Stimulated activated CD4-positive, alpha-beta T cell treated with anti-CD3 and anti-CD28 coated beads, Interleukin-15, amount 100 ng/mL, for 48 hours (primary cell): Measurements from ENCODE around the gene LDB3.

ENCODE experiments used
- DNase-seq, 2 donors: peaks; one replicate each; pipeline ENCODE4 v3.0.0-alpha.2; 2020; ENCODE audit warnings: low read depth in 2 of 2

The LDB3 gene

DNA sequence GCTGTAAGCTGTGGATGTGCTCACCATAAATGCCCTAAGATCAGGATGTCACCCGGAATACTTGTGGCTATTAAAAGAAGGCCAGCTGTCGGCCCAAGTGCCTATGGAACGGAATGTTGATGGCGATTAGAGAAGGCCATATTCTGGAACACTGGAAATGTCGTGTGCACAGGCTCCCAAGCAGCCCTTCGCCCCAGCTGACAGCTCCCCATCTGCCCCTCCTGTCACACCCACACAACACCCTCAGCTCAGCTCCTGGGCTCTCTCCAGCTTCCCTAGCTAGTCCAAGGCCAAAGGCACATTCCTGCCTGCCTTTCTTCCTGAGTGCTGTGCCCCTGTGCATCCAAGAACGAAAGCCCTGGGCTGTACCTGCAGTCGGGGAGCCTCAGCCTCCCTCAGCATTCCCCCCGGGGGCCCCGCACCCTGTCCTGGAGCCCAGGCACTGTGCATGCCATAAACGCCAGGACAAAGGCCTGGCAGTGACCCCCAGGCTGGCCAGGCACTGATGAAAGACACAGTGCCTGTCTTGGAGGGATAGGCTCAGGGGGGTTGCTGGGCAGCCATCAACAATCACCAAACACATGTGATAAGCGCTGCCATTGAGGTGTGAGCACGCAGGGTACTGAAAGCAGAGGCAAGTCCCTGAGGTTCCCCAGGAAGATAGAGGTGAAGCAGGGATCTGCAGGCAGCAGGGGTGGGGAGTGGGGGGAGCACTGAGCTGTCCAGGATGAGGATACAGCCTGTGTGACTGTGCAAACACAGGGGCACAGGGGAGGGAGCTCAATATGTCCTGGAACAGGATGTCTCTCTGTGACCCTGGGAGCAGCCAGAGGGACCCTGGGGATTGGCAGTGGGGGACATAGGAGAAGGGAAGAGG, 3.7 kb upstream of the LDB3 start:
- no peak for DNase-seq

DNA sequence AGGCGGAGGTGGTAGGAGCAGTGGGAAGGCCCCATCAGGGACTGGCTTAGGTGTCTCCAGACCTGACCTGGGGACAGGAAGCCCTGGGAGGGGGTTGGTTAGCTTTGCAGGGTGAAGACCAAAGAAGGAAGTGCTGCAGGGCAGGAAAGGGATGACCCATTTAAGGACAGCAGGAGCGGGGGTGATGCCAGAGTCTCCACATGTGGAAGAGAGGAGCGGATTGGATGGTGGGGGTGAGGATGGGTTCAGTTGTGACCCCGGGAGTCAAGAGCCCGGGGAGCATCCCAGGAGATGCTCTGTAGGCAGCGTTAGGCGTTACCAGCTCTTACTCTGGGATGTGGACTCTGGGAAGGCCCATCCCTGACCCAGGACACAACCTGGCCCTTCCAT, 3.1 kb upstream of the LDB3 start:
- no peak for DNase-seq

DNA sequence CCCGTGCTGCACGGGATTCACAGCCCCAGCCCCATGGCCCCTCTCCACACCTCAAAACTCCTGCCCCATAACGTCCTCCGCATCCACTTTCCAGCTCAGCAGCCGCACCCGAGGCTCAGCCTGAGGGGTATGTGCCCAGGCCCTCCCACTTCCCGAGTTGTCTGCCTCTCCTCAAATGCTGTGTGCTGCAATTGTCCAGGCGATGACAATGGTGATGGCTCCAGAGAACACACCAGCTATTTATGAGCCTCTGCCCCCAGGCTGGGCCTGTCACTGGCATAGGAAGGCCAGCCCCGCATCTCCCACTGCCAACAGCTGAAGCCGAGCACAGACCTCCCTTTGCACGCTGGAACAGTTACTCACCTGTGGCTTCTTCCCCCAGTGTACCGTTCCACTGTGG, 2.4 kb upstream of the LDB3 start:
- no peak for DNase-seq

DNA sequence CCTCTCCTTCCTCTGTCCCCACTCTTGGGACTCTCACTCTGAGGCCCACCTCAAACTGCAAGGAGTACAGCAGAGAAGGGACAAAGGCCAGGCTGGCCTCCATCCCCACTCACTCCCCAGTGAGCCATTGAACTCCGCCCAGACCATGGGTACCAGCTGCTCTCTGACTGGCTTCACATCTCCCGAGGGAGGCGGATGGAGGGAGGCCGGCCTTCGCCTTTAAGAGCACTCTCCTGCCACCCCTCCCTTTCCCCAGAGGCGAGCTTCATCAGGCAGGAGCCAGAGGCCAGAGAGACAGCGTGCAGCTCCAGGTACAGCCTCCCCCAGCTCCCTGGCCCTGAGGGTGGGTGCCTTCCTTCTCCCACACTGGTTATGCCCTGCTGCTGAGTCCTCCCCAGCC, 1.8 kb upstream of the LDB3 start:
- DNase-seq: no peak

DNA sequence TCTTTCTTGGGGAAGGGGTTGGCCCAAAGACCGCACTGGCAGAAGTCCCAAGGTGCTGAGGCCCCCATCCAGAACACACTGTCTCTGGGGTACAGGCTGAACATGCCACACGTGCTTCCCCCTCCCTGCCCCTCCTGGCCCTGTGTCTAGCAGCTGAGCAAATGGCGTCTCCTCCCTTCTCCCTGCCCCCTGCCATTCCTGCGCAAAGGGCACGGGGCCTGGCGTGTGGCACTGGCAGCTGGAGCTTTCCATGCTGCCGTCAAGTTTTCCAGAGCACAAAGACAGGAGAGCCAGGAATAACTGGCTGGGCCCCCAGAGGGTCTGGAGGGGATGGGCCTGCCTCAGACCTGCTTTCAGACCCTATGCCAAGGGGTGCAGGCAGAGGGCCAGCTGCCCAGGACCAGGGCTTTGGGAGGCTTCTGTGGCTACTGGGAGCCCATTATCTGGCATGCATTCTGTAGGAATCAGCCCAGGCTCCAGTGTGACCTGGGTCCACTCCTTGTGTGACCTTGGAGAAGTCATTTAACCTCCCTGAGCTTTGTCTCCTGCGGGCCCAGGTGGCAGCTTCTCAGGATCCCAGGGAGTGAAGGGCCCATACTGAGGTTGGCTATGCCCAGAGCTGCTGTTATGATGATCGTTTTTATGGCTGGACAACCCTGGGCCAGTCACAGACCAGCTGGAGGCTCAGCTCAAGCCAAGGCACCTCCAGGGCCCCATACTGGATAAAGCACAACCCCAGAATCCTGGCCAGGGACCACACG, 710 bp upstream of the LDB3 start:
- DNase-seq: no peak

DNA sequence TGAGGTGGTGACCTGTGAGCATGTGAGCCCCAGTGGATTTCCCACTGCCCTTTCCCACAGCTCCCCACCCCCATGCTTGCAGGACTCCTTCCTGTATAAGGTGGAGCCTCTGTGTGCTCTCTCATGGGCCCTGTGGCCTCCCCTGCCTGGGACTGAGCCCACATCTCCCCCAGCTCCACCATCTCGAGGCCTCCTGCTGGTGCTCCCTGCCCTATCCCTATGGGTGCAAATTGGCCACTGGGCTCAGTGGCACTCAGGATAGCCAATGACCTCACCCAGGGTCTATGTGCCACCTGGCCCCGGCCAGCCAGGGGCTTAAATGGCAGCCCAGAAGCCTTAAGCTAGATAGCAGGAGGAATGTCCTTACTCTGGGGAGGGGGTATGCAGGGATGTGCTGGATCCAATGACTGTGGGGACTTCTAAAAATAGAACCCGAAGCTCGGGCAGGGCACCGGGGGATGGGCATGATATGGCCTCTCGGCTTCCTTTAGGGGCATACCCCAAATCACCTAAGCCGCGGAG, 2.0 kb downstream of the LDB3 start:
- no peak for DNase-seq

DNA sequence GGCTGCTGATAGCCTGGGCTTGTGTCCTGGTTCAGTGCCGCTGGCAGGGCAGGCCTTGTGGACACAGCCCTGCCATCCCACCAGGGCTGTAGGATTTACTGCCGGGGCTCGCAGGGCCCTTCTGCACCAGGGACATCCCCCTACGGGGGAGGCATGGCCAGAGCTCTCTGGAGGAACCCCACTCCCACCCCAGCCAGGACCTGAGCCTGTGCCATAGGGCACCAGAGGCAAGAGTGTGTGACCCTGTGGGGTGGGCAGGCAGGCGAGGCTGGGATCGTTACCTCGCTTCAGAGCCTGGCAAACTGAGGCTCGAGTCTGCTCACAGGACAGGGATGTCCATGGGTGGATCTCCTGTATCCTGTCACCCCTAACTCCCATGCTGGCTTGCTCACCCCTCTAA, 2.6 kb downstream of the LDB3 start:
- no peak for DNase-seq

DNA sequence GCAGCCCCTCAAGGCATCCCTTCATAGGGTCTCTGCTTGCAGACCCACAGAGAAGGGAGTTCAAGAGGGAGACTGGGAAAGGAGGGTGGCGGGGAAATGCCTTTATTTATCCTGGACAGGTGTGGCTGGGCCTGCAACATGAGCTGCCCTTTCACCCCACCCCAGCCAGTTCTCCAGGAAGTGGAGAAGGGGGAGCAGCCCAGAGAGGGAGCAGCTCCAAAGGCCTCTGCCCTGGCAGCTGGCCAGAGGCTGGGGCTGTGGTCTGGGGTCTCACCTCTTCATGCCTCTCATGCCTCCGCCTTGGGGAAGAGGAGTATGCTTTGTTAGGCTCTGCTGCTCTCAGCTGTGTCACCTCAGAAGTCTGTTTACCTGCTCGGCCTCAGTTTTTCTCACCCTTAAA, 3.1 kb downstream of the LDB3 start:
- no peak for DNase-seq

DNA sequence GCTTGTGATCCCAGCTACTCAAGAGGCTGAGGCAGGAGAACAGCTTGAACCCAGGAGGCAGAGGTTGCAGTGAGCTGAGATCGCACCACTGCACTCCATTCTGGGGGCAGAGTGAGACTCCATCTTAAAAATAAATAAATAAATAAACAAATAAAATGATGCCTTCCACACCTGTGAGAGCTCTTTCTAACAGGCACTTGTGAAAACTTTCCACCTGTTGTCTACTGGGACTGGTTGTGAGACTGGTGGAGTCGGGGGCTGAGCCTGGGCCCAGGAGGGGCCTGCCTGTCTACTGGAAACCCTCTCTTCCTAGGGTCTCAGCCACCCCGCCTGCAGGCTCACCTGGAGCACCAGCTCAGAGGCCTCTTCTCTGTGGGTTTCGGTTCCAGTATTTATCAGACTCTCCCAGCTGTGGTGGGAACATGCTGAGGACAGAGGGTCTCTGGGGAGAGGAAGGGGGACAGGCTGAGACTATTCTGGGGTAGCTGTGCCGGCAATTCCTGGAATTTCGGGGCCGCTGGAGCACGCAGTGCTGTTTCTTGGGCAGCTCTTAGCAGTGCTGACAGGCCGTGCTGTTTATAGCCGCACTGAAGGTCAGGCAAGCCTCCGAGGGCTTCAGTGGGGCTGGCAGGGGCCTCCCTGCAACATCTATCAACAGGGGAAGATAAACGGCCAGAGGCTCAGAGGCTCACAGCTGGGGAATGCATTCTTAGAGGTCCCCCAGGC, 3.8 kb downstream of the LDB3 start:
- no peak for DNase-seq

DNA sequence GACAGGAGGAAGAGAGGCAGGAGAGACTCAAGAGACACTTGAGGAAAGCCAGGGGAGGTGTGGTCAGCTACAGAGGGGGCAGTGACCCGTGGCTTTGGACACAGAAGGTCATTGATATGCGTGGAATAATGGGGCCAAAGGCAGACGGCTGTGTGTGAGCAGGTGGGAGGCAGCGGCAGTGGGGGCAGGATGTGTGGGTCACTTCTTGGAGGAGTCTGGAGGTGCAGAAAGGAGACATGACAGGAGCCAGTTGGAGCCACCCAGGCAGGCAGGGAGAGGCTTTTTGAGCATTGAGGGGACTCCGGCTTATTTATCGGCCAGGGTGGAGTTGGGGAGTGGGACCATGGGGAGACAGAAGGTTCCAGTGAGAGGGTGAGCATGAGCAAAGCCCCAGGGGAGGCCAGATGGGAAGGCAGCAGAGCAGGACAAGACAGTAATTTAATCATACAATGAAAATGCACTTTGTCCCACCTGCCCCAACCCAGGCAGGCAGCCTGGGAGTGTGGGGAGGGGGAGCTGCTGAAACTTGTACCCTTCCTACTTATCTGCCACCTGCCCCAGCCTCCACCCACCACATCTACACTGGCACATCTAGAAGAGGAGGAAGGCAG, 5.0 kb downstream of the LDB3 start:
- DNase-seq: no peak

DNA sequence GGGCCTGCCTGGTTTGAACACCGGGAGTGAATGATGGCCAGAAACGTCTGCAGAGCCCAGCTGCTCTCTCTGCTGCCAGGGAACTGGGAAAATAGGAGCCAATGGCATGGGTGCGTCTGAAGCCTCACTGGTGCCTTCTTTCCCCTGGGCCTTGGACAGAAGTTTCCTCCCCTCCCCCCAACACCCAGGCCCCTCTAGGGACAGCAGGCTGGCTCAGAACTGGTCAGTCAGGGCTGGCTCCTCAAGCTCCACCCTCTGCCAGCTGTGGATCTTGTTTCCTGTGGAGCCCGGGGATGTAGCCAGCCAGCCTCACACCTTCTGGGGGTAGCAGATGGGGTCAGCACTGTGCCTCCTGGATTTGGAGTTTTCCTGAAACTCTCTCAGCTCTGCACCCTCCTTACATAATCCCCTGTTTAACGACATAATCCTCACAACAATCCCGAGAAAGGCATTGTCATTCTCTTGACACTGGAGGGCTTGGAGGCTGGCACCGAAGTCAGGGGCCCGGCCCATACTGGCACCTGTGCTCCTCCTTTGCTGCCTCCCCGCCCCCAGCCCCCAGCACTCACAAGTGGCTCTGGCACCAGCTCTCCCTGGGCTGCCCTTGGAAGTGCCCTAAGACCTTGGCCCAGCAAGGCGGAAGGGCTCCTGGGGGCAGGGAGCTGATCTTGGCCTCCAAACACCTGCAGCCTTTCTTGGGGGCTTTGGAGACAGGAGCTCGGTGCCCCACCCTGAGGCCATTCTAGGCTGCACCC, 5.7 kb downstream of the LDB3 start:
- no peak for DNase-seq

DNA sequence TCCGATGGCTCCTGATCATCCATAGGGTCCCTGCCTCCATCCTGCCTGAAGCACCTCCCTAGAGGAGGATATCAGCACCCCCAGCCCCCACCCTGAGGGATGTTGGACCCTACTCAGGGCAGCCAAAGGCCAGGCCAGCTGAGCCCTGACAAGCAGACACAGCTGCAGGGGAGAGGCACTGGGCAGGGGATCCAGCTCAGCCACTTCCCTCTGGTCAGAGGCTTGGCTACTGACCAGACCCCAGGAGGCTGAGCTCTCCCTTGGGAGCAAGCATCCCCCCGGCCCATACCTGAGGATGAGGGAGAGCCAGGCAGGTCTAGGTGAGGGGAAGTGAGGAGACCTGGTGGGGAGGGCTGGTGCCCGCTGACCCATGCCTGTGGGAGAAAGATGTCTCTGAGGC, 6.6 kb downstream of the LDB3 start:
- no peak for DNase-seq

DNA sequence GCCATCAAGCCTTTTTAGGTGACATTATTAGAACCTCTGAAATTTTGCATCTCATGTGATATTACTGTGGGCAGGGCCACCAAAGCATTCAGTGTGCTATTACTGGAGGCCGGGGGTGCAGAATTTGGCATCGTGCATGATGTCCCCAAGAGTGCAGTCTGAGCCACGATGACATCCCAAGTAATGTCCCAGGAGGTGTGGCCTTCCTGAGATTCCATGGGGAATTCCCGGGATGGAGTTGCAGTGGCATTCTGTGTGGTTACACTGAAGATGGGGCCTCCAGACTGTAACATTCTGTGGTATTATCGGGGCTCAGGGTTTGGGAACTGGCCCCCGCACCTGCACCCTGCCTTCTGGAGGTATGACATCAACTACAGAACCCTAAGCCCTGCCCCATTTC, 9.1 kb downstream of the LDB3 start:
- no peak for DNase-seq

DNA sequence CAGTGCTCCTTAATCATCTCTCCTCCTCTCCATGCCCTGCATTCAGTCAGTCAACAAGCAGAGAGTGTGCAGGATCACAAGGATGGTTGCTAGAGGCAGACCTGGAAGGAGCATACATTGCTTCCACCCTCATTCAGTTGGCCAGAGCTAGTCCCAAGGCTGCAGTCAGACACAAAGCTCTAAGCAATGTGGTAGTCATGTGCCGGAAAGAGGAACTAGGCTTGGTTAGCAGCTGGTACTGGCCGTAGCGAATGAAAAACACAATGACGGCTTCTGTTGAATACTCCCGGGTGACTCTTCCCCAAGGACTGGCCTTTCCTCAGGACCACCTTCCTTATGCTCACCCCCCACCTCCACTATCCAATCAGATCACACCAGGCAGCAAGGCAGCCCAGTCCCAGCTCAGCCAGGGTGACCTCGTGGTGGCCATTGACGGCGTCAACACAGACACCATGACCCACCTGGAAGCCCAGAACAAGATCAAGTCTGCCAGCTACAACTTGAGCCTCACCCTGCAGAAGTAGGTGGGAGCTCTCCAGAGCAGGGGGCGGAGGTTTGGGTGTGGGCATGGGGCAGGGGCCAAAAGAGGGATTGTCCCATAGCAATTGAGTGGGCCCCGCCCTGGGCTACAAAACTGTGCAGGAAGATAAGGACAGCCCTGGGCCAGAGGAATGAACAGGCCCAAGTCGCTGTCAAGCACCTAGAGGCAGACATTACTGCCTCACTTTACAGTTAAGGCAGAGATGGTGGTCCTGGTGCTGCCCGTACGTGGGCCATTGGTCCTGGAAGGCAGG, 10.9 kb downstream of the LDB3 start:
- DNase-seq: no peak

DNA sequence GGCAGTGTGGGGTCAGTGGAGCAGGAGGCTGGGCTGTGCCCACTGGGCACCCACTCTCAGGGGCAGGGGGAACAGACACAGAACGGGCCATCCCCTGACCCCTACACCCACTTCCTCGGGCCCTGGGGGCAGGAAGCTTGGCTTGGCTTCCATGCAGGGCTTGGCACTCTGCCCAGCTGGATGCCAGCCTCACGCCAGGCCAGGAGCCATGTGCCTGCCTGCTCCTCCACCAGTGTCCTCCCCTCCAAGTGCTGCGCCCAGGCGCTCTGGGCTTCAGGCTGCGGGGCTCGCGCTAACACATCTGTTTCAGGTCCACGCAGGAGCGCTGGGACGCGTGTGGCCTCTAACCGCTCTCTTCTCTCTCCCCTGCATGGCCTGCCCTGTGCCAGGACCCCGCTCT, 12.7 kb downstream of the LDB3 start:
- no peak for DNase-seq

DNA sequence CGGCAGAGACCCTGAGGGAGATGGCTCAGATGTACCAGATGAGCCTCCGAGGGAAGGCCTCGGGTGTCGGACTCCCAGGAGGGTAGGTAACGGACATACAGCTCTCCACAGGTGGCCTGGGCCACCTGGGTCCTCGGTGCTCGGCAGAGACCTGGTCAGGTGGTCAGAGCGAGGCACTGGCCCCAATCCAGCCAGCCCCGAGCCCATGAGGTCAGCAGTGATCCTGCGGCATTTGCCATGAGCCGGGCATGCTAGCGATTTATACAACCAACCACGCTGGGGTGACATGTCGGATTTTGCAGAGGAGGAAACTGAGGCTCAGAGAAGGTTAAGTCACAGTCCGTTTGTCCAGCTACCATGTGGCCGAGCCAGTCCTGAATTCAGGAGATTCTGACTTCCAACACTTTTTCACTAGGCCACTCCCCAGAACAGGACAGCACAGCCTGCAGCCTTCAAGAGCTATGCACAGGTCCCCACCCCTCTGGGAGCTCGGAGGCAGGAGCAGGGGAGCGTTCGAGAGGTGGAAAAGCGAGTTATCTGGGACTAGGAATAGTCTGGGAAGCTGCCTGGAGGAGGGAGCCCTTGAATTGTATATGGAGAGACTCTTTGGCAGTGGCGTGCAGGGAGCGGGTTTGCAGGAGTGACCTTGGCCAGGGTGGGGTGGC, 13.5 kb downstream of the LDB3 start:
- DNase-seq: no peak

DNA sequence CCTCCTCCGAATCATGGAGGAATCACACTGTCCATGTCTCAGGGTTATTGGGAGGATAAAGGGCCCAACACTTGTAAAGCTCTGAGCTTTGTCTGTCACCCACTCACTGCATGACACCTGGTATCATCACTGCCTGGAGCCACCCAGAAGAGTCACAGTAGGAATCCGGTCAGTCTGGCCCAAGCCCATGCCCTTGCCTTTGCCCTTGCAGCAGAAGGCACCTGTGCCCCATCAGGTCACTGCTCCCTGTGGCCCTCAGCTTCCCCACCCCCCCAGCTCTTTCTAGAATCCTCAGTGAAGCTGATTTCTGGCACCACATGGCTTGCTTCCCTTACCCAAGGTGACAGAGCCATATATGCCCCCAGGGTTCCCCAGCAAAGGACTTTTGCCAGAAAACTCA, 14.4 kb downstream of the LDB3 start:
- no peak for DNase-seq

DNA sequence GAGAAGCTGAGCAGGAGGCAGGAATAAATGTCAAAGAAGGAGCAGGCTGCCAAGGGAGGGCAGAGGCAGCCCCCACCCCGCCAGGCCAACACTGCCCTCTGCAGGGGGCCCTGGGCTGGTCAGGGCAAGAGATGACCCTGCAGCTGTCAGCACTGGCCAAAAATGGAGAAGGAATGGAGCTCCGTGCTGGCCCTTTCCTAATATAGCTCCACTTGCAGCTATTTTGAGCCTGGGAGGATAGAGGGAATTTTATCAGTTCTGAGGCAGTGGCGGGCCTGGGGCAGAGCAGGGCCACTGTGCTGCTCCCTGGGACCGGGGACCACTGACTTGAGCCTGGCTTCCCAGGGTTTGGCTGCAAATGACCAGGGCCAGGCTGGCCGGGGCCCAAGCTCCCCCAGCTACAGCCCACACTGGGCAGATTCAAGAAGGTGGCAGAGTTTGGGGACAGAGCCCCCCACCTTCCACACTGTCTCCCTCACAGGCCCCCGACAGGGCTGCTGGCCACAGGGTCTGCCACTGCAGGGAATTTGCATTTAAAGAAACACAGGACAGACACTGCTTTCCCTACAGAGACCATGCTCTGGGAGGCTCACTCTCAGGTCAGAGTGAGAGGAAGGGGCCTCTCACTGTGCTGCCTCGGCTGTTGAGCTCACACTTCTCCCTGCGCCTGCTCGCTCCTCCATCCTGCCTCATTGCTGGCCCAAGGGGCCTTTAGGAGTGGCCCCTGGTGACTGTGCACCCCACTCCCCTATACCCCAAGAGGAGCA, 16.2 kb downstream of the LDB3 start:
- no peak for DNase-seq

DNA sequence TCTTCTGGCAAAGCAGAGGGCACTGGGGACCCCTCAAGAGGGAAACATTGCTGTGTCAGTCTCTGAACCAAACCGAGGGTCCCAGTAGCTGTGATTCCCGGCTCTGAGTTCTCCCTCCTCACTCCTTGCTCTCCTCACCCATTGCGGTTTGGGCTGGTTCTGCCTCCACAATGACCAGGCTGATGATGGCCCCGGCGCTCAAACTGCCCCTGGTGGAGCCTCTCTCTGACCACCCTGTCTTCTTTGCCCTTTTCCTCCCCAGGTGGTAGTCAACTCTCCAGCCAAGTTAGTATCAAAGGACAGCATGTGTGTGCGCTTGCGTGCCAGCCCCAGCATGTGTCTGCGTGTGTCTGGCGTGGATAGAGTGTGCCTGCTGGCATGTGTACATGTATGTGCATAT, 17.1 kb downstream of the LDB3 start:
- no peak for DNase-seq
